Duodenal mucosa (tissue), 2 donors: ENCODE measurements around the gene HK2.
"Not testable (repeated sequence)": the region's sequence is repeated elsewhere in the genome, so short reads cannot be mapped to it uniquely, and the experiment has no call there.

Experiments
- H3K27ac ChIP-seq: one replicate; pipeline ENCODE4 v1.7.0; 2013; ENCODE audit warnings: low read depth, low read length
- H3K27me3 ChIP-seq, 2 donors: one replicate each; pipeline ENCODE4 v1.7.0; 2013; ENCODE audit warnings: low read length in 2 of 2, control low read depth in 1 of 2; ENCODE audit not compliant: insufficient read depth in 2 of 2, control insufficient read depth in 1 of 2
- H3K36me3 ChIP-seq, 2 donors: one replicate each; pipeline ENCODE4 v1.7.0; 2013; ENCODE audit warnings: low read length in 2 of 2, control low read depth in 1 of 2; ENCODE audit not compliant: insufficient read depth in 2 of 2, control insufficient read depth in 1 of 2
- H3K4me1 ChIP-seq, 2 donors: one replicate each; pipeline ENCODE4 v1.7.0; 2013; ENCODE audit warnings: low read length in 2 of 2, control low read depth in 1 of 2; ENCODE audit not compliant: insufficient read depth in 2 of 2, control insufficient read depth in 1 of 2
- H3K4me3 ChIP-seq, 2 donors: one replicate each; pipeline ENCODE4 v1.7.0; 2013; ENCODE audit warnings: low read length in 2 of 2, low read depth in 1 of 2
- H3K9ac ChIP-seq, 2 donors: one replicate each; pipeline ENCODE4 v1.7.0; 2013; ENCODE audit warnings: low read length in 2 of 2, low read depth in 1 of 2
- H3K9me3 ChIP-seq, 2 donors: one replicate each; pipeline ENCODE4 v1.7.0; 2013; ENCODE audit warnings: low read length in 2 of 2, control low read depth in 1 of 2; ENCODE audit not compliant: control insufficient read depth in 1 of 2

The HK2 gene

GRCh38 chr2:74833418-74834233 lies at the start of gene HK2:
TSS of gene HK2 (plus strand) at chr2:74834127. CDS start at chr2:74834581, 454 bp downstream.
- H3K4me3 ChIP-seq: peak within 1 kb of the TSS; percentile 71 to 73
- peak within 1 kb of the TSS; percentile 36 to 43 for H3K9ac ChIP-seq
- no peak within 1 kb of the TSS for H3K27ac ChIP-seq
- H3K27me3 ChIP-seq: peaks cover 24 to 30% of the 10 kb centered on the region in 2 donors
- H3K9me3 ChIP-seq: no peaks in the 10 kb centered on the region
- H3K4me1 ChIP-seq: peaks cover 8 to 21% of the 10 kb centered on the region in 2 donors
- no peaks in the 10 kb centered on the region for H3K36me3 ChIP-seq

GRCh38 chr2:74789271-74789670 lies 44.7 kb upstream of the HK2 start:
- Histone ChIP-seq H3K4me1 (no peaks in the 10 kb centered on the region), H3K4me3 (no peak overlapping the region), H3K9ac (no peak overlapping the region), H3K27me3 (no peaks in the 10 kb centered on the region), H3K36me3 (no peaks in the 10 kb centered on the region), H3K9me3 (peaks cover 0 to 8% of the 10 kb centered on the region in 2 donors), H3K27ac (no peak overlapping the region)

GRCh38 chr2:74792282-74792681 lies 41.6 kb upstream of the HK2 start:
- Histone ChIP-seq H3K9ac (no peak overlapping the region), H3K9me3 (peaks cover 0 to 8% of the 10 kb centered on the region in 2 donors), H3K27me3 (no peaks in the 10 kb centered on the region), H3K4me3 (no peak overlapping the region), H3K4me1 (no peaks in the 10 kb centered on the region), H3K27ac (no peak overlapping the region), H3K36me3 (no peaks in the 10 kb centered on the region)

- not testable (repeated sequence) for H3K9ac ChIP-seq, H3K27me3 ChIP-seq, H3K27ac ChIP-seq, H3K36me3 ChIP-seq, H3K4me3 ChIP-seq, H3K4me1 ChIP-seq, H3K9me3 ChIP-seq
Measured at GRCh38 chr2:74794878-74795277, 39.0 kb upstream of the HK2 start.

DNA sequence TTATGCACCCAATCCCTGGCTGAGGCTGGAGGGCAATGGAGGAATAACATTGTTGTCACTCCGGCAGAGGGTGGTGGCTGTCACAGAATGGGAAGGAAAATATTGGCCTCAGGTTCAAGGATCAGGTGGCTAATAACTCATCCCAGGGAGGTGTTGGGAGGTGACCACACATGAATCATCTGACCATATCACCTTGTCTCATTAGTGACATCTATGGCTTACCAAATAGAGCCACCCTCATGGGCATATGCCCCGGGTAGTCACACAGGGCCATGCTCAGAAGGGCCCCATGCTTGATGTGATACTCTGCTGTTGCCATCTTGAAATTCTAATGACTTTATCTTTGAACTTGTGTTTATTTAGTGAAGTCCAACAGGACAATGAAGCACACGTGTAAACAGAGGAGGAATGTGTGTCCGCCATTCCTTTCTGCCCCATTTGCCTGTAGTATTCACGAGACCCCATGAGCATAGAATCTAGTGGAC lies 27.5 kb upstream of the HK2 start:
- H3K36me3 ChIP-seq: no peaks in the 10 kb centered on the region
- no peaks in the 10 kb centered on the region for H3K4me1 ChIP-seq
- H3K4me3 ChIP-seq: no peak overlapping the region
- H3K27ac ChIP-seq: no peak overlapping the region
- no peaks in the 10 kb centered on the region for H3K27me3 ChIP-seq
- H3K9ac ChIP-seq: no peak overlapping the region
- H3K9me3 ChIP-seq: no peaks in the 10 kb centered on the region

DNA sequence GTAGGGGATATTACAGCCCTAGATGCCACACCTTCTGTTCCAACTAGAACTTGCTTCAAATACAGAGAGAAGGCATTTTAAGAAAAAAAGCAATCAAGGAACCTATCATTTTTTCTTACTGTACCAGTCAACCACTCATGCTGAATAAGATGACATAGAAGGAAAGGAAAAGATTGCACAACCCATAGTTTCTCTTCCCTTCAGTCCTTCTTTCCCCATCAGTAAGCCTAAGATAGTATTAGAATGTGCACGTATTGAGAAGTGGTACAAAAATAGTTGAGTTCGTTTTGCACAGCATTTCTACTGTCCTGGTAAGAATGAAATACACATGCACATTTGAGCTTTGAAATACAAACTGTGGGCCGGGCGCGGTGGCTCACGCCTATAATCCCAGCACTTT lies 27.0 kb upstream of the HK2 start:
- no peaks in the 10 kb centered on the region for H3K4me1 ChIP-seq
- H3K27me3 ChIP-seq: no peaks in the 10 kb centered on the region
- H3K9ac ChIP-seq: no peak overlapping the region
- no peak overlapping the region for H3K27ac ChIP-seq
- no peaks in the 10 kb centered on the region for H3K9me3 ChIP-seq
- H3K4me3 ChIP-seq: no peak overlapping the region
- no peaks in the 10 kb centered on the region for H3K36me3 ChIP-seq

DNA sequence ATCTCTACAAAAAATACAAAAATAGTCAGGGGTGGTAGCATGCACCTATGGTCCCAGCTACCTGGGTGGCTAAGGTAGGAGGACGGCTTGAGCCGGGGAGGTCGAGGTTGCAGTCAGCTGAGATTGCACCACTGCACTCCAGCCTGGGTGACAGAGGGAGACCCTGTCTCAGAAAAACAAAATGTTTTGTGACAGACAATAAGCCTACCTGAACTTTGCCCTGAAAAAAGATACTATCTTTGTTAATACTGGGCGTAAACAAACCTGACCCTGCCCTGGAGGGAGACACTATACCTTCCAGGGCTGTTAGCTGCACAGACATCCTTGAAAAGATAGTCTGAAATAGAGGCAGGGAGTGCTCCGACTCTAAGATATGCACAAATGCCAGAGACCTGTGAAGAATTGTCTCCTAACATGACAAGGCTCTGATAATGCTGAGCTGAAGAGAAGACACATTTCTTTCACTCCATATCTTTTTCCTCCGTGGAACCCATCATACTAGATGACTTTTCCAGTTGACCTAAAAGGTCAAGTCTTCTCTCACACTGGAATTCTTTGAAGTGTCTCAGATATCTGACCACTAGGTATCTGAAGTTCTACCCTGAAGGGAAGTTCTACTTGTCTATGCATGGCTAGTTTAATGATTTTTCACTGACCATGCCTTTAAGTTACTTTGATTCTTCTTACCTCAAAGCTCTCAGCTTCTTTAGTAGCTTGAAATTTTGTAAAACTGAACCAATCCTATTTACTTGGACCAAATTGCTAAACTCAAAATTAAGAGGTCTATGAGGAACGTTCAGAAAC lies 20.9 kb upstream of the HK2 start:
- peaks cover 0 to 7% of the 10 kb centered on the region in 2 donors for H3K4me1 ChIP-seq
- H3K4me3 ChIP-seq: no peak overlapping the region
- H3K27me3 ChIP-seq: peaks cover 0 to 5% of the 10 kb centered on the region in 2 donors
- H3K36me3 ChIP-seq: no peaks in the 10 kb centered on the region
- H3K27ac ChIP-seq: no peak overlapping the region
- no peaks in the 10 kb centered on the region for H3K9me3 ChIP-seq
- no peak overlapping the region for H3K9ac ChIP-seq

DNA sequence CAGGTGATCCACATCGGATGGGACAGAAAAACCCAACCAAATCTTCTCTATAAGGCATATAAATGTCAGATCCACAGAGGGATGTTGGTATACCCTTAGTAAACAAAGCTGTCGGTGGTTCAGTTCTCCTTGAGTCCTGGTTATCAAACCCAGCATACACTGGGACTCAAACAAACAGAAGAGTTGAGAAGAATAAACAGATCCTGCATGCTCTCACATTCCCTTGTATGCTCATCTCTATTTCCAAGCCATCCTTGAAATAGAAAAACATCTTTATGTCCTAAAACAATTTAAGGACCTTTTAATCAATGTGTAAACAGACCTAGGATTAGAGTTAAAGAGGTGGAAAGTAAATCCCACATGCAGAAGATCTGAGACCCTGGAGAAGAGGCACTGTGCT lies 19.8 kb upstream of the HK2 start:
- H3K4me3 ChIP-seq: no peak overlapping the region
- peaks cover 0 to 7% of the 10 kb centered on the region in 2 donors for H3K4me1 ChIP-seq
- no peak overlapping the region for H3K27ac ChIP-seq
- H3K36me3 ChIP-seq: no peaks in the 10 kb centered on the region
- peaks cover 0 to 5% of the 10 kb centered on the region in 2 donors for H3K27me3 ChIP-seq
- H3K9ac ChIP-seq: no peak overlapping the region
- H3K9me3 ChIP-seq: no peaks in the 10 kb centered on the region

DNA sequence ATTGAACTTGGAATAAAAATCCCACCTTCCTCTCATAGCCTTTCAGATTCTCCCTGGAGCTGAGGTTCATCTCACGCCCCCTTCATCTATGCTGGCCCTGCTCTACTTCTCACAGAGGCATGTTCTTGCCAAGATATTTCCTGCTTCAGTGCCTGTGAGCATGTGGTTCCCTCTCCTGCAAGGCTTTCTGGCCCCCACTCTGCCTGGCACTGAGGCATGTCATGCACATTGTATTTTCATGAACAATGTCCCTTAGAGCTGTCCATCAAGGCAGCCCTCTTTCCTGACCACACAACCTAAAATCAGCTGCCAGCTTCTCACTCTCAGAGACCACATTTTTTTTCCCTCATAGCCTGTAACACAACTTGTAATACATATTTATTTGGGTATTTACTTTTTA lies 18.0 kb upstream of the HK2 start:
- no peak overlapping the region for H3K4me3 ChIP-seq
- H3K36me3 ChIP-seq: no peaks in the 10 kb centered on the region
- H3K9ac ChIP-seq: no peak overlapping the region
- H3K9me3 ChIP-seq: no peaks in the 10 kb centered on the region
- no peak overlapping the region for H3K27ac ChIP-seq
- H3K27me3 ChIP-seq: peaks cover 0 to 5% of the 10 kb centered on the region in 2 donors
- H3K4me1 ChIP-seq: peaks cover 0 to 7% of the 10 kb centered on the region in 2 donors
